Pancreas (tissue), 10 donors: Measurements from ENCODE around the gene FLT3LG. TPM values are rescaled to one million over a fixed set of nuclear protein-coding genes. Genes with fewer than 3 reads are reported as not detected.

ENCODE experiments used
- ATAC-seq, 4 donors: fragments of 200-7000 bp; cut with Tn5 transposase; one replicate each; pipeline versions ENCODE4 v1.8.0 to v1.9.1; 2020; ENCODE audit warnings: mild to moderate bottlenecking in 4 of 4, moderate library complexity in 4 of 4
- DNase-seq, 6 donors: peaks; one replicate each; pipeline ENCODE4 v3.0.0-alpha.2; 2020
- FAIRE-seq: peaks from 2 replicates; lab custom pipeline; 2012; peaks lifted over from hg19 to GRCh38; lab: Jason Lieb, UNC
- H3K27ac ChIP-seq, 4 donors: fragments of 200-600 bp; sonication (generic); 1 replicate in 3 of 4; 2 replicates in 1 of 4; pipeline versions ENCODE4 v1.5.0 to v1.8.0; 2020
- H3K27me3 ChIP-seq, 4 donors: fragments of 200-600 bp; one replicate each; pipeline ENCODE4 v1.8.0; 2021
- H3K36me3 ChIP-seq, 3 donors: fragments of 200-600 bp; sonication (generic) in 1 of 3; one replicate each; pipeline versions ENCODE4 v1.5.0 to v1.8.0; 2020 to 2021
- H3K4me1 ChIP-seq, 3 donors: fragments of 200-600 bp; one replicate each; pipeline ENCODE4 v1.8.0; 2021
- H3K4me3 ChIP-seq, 4 donors: fragments of 200-600 bp; sonication (generic) in 2 of 4; one replicate each; pipeline versions ENCODE4 v1.5.0 to v1.8.0; 2020 to 2021
- H3K9me3 ChIP-seq, 4 donors: fragments of 200-600 bp; one replicate each; pipeline ENCODE4 v1.8.0; 2021
- CTCF ChIP-seq, 4 donors: fragments of 200-600 bp; sonication (generic) in 3 of 4; IDR thresholded peaks; one replicate each; pipeline versions ENCODE4 v1.5.0 to v1.8.0; 2021; ENCODE audit warnings: antibody characterized with exemption in 4 of 4
- WGBS, 2 donors: extraction: QIAGEN DNeasy Blood & Tissue Kit; methylation state at CpG; one replicate each; pipeline ENCODE4 v1.1.7; 2013; 5-methylcytosine and 5-hydroxymethylcytosine counted together
- intact Hi-C, 3 donors: fragments of 100-400 bp; cut with DNase I; formaldehyde crosslinking; loops; one replicate each; pipeline versions ENCODE4 v1.11.1 to v1.14.2; 2022
- polyA plus RNA-seq, 2 donors: library from polyadenylated mRNA; stranded (reverse); fragments of 200-250 nt; gene quantifications; one replicate each; pipeline ENCODE4 v1.2.3, GENCODE V29; 2013
- total RNA-seq, 6 donors: library from RNA; stranded (reverse); fragmentation: NEBNext Ultra II Directional in 4 of 6; extraction: Animal tissue kit (Norgen Biotek cat#: 25700) in 4 of 6; gene quantifications; one replicate each; pipeline versions ENCODE4 v1.2.1 to v1.2.4, GENCODE V29; 2021 to 2023
- donor health status: healthy with polysubstance abuse.
- donor health status: DM: no; HTN: no; CAD: no; lungs with moderate emphysema.
- donor health status: DM: no; HTN: no; CAD: no.
- donor health status: control.
- donor health status: control.
- donor health status: Bipolar disorder and iron deficiency.
- donor health status: DM: yes; HTN: yes; CAD: no.
- donor health status: DM: no; HTN: no; CAD: no.
- donor health status: DM: no; HTN: no; CAD: no.
- donor health status: DM: yes; HTN: yes; CAD: no.

The FLT3LG gene
- total and polyA plus RNA-seq, 8 donors = 0.79 to 8.4 (median 2.7) TPM

DNA sequence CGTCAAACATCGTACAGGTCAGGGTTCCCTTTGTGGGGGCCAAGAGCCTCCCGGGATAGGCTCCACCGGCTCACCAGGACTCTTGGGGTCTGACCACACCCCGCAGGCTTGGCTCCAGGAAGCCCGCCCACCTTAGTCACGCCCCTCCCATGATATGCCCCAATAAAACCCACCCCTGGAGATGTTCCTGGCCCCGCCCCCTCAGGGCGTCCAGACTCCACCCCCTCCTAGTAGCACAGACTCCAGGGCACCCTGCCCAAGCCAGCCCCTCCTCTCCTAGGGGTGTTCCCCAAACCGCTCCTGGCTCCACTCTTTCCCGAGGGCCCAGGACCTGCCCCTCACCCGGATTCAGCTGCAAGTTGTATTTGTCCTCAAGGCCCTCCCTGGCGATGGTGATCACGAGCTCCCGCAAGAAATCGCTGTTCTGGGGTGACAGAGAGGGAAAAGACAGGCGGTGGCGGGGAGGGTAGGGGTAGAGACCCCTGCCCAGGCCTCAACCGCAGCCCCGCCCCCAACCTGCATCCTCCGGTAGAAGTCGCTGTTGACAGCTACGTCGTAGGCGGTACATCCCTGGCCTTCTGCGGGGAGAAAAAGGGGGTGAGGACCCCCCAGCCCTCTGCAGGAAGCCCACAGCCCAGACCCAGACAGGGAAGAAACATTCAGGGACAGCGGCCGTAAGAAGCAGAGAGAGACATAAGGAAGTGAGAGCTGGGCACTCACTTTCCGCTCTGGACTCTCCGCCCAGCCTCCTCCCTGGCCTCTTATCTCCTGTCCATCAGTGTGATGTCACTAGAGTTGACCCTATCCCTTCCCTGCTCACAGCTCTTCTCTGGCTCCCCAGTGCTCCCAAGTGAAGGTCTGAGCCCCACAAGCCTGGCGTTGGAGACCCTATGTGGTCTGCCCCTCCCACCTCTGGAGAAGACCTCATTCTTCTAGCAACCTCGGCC, 26.3 kb upstream of the FLT3LG start:
- ATAC-seq (no peak), DNase-seq (peak in 3 of 6 donors; percentile 39 to 79 (median 76)), FAIRE-seq (no peak)
- WGBS, 2 donors = 85 to 87% methylated on average over 32 of the region's 32 CpGs
- H3K9me3 ChIP-seq = no peaks in the 10 kb centered on the region
- H3K27ac ChIP-seq = no peak overlapping the region
- no peak overlapping the region for H3K4me3 ChIP-seq
- H3K36me3 ChIP-seq = no peaks in the 10 kb centered on the region
- no peak for TF ChIP-seq CTCF (IDR thresholded peaks at IDR 0.05)
- peaks cover 0 to 5% (median 4%) of the 10 kb centered on the region in 3 donors for H3K4me1 ChIP-seq
- intact Hi-C loops = loop anchor here in 2 of 3 donors (10.0 kb wide), 2 partner anchors 53 to 223 kb away; no protein-coding TSS in a partner anchor
- H3K27me3 ChIP-seq = no peaks in the 10 kb centered on the region

- FAIRE-seq (no peak), DNase-seq (no peak), ATAC-seq (no peak)
- H3K27me3 ChIP-seq = no peaks in the 10 kb centered on the region
- no peak overlapping the region for H3K27ac ChIP-seq
- intact Hi-C loops = loop anchor here in 2 of 3 donors (10.0 kb wide), 2 partner anchors 54 to 224 kb away; no protein-coding TSS in a partner anchor
- H3K4me1 ChIP-seq = peaks cover 0 to 5% (median 4%) of the 10 kb centered on the region in 3 donors
- no peaks in the 10 kb centered on the region for H3K9me3 ChIP-seq
- no peak for TF ChIP-seq CTCF (IDR thresholded peaks at IDR 0.05)
- H3K4me3 ChIP-seq = no peak overlapping the region
- 92 to 96% methylated on average over 6 of the region's 6 CpGs for WGBS, 2 donors
- H3K36me3 ChIP-seq = no peaks in the 10 kb centered on the region
These were observed 25.6 kb upstream of the FLT3LG start for GRCh38 chr19:49448432-49448786.

DNA sequence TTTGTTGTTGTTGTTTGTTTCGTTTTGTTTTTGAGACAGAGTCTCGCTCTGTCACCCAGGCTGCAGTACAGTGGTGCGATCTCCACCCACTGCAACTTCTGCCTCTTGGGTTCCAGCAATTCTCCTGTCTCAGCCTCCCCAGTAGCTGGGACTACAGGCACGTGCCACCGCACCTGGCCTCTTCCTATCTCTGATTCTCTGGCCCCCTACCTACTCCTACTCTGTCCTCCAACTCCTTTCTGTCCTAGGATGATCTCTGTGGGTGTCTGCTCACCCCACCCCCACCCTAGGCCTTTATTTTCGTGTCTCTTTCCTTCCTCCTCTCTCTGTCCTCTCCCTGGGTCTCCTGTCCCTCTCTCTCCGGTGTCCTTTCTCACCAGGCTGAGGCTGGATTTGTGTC, 23.6 kb upstream of the FLT3LG start:
- DNase-seq (no peak), FAIRE-seq (no peak), ATAC-seq (no peak)
- intact Hi-C loops = no loop called here
- no peaks in the 10 kb centered on the region for H3K27me3 ChIP-seq
- peak overlapping the region in 1 of 4 donors; percentile 68 for H3K4me3 ChIP-seq
- no peaks in the 10 kb centered on the region for H3K9me3 ChIP-seq
- no peaks in the 10 kb centered on the region for H3K36me3 ChIP-seq
- no peak overlapping the region for H3K27ac ChIP-seq
- peaks cover 0 to 7% (median 5%) of the 10 kb centered on the region in 3 donors for H3K4me1 ChIP-seq
- WGBS, 2 donors = 79 to 80% methylated on average over 7 of the region's 7 CpGs
- no peak for TF ChIP-seq CTCF (IDR thresholded peaks at IDR 0.05)

GRCh38 chr19:49451430-49452181, 22.4 kb upstream of the FLT3LG start, which contains the start of gene PIH1D1:
TSS of gene PIH1D1 (minus strand) at chr19:49451814. CDS start at chr19:49451574, 240 bp downstream.
- H3K36me3 ChIP-seq = no peaks in the 10 kb centered on the region
- intact Hi-C loops = no loop called here
- 0 to 1% methylated on average over 42 of the region's 42 CpGs for WGBS, 2 donors
- DNase-seq = peak; percentile 83 to 98 (median 97)
- H3K9me3 ChIP-seq = no peaks in the 10 kb centered on the region
- no peaks in the 10 kb centered on the region for H3K27me3 ChIP-seq
- TF ChIP-seq CTCF (IDR thresholded peaks at IDR 0.05) = peak in 1 of 4 donors; percentile 9
- H3K27ac ChIP-seq = peak within 1 kb of the TSS; percentile 85 to 95 (median 88)
- peaks cover 0 to 7% (median 5%) of the 10 kb centered on the region in 3 donors for H3K4me1 ChIP-seq
- FAIRE-seq = peak; percentile 65
- peak within 1 kb of the TSS; percentile 64 to 80 (median 72) for H3K4me3 ChIP-seq
- ATAC-seq = peak; percentile 74 to 85 (median 80)
